GM19467 (cell line): ENCODE results near the gene ZMAT5.

Source experiments
- ATAC-seq: cut with Tn5 transposase; IDR thresholded peaks from one replicate; pipeline ENCODE4 v1.9.1; 2021; ENCODE audit warnings: mild to moderate bottlenecking, moderate library complexity; ENCODE audit not compliant: unreplicated experiment

The ZMAT5 gene

DNA sequence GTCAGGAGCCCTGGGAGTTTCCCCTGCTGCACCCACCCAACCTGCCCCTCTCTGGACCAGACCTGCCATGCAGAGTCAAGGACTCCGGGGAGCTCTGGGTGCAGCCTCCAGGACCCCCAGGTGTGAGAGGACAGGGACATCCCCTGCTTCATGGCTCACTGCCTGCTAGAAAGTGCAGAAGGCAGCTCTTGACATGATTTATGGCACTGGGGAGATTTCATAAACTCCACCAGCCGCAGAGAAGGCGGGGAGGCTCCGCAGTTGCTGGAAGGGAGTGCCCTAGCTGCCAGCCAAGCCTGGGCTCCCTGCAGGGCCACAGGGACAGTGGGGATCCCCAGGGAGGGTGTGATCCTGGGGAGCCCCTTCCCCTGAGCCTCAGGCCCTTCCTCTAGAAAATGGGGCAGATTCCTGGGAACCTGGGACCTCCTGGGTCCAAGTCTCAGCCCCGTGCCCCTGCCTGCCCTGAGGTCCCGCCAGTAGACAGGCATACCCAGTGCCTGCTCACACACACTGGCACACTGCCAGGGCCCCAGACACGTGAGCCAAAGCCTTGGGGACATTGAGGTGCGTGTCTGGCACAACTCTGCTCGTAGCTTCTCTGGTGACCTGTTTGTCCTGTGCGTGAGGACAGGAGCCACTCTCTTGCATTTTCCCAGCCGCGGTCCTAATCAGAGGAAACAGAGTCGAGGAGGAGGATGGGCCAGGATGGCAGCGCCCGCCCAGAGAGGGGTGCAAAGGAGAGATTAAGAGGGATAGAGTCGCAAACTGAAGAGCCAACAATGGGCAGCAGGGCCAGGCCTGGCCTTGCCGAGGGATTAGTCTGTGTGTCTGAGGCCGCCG, 33.2 kb downstream of the ZMAT5 start:
- no peak for ATAC-seq

DNA sequence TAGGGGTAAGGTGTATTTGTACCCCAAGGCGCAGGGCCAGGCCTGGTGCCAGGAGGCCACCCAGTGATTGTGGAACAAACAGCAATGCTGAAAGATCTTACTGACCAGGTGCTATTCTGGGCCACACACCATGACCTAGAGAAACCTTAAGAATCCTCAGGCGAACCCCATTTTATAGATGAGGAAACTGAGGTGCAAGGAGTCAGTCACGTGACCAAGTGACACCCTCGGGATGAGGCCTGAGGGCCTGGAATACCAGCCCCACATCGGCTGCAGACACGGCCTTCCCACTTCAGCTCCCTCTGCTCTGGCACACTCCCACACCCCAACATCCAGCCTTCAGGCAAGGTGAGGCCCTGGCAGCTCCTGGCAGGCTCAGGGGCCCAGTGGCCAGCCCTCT, 33.9 kb downstream of the ZMAT5 start:
- no peak for ATAC-seq

DNA sequence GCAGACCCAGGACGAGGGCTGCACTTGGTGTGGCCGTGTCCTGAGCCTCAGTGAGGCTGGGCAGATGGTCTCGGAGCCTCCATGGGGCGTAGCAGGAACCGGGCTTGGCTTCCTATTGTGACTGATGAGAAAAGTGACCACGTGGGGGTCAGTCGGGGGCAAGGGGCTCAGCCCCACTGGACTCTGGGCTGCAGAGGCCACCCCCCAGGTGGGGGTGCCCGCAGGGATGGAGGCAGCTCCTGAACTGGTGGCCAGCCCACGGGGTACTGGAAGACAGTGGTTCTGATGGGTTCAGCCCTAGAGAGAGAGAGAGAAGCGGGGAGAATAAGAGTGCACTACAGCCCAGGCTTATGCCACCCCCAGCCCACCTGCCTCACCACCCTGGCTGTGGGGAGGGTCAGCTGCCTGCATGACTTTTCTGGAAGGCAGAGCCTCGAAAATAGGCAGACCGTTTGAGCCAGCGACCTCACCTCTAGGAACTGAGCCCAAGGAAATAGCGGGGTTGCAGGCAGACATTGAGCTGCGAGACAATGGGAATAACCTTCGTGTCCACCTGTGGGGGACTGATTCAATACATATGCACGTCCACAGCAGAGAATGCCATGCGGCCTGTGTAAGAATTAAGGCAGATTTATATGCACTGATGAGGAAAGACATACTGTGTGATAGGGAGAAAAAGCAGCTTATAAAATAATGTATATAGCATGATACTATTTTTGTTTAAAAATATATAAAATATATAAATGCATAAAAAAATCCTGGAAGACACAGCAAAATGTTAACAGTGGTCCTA, 35.6 kb downstream of the ZMAT5 start:
- no peak for ATAC-seq

DNA sequence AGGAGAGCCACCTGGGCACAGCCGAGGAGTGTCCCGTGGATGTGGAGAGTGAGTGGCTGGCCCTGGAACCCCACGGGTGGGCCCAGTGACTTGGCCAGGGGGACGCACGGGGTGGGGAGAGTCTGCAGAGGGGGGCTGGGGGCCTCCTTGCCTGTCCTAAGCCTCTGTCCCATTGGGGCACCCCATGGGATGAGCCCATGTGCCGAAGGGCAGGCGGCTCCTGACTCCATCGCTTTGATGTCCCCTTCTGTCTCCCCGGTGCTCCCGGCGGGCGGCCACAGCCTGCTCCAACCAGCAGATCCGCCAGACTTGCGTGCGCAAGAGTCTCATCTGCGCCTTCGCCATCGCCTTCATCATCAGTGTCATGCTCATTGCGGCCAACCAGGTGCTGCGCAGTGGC, 37.6 kb downstream of the ZMAT5 start:
- ATAC-seq: no peak

DNA sequence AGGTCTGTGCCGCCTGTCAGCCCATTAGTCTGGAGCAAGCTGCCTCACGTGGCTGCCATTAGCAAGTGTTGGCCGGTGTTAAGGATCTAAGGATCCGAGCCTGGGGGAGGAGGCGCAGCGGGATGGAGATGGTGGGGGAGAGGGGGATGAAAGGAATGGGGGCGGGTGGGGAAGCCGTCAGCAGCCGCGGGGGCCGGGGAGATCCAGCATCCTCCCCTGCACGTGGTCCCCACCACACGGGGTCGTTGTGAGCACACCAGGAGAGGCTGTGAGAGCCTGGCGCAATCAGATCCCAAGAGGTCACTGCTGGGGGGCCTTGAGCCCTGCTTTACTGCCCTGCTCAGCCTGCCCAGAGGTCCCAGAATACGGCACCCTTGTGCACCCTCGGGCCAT, 39.7 kb downstream of the ZMAT5 start:
- ATAC-seq: no peak

DNA sequence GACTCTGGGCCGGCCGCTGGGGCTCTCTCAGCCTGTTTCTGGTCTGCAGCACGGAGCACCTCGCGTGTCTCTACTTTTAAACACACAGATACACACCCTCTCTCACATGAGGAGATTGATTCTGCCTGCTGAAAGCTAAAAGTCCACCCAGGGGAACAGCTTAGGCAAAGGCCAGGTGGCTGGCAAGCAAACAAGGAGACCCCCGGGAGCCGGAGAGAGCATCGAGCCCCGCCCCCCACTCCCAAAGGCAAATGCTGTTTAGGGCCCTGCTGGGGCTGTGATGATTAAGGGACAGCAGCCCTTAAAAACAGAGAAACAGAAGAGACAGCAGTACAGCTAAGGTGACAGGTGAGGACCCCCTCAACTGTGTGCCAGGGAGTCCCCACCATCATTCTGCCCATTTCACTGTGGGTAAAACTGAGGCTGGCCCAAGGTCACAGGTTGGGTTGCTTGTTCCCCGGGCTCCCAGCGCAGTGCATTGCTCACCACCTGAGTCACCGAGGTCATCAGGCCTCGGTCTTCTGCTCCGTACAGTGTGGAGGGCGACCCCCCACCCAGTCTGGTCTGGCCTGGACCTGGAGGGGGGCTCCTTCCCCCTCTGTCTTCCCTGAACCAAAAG, 40.2 kb downstream of the ZMAT5 start:
- ATAC-seq: no peak

DNA sequence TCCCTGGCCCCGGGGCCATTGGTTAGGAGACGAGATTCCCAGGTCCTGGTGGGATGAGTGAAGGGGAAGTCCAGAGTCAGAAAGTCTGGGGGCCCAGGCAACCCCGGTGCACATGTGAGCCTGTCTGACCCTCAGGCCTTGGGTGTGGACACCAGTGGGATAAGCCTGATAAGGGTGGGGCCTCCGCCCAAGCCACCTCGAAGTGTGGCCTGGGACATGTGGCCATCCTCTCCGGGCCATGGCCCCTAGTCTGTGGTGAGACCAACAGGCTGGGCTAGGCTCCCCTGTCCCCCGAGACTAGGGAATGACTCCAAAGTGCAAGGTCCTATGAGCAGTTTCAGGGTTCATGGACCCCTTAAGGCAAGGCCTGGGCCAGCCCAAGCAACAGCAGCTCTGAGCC, 40.7 kb downstream of the ZMAT5 start:
- ATAC-seq: no peak

DNA sequence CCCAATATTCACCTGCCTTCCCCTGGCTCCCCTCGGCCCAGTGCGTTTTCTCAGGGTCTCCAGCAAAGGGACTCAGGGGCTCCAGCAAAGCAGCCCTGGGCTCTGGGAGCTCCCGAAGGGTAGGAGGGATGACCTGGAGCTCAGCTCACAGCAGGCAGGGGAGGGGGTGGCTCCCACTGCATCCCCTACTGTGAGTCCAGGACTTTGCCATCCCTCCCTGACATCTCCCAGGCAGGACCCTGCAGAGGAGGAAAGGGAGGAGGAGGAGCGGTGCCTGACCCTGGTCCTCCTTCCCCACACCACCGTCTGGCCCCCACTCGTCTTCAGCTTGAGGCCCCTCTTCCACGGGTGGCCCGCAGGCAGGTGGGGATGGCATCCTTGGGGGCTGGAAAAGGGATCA, 42.0 kb downstream of the ZMAT5 start:
- no peak for ATAC-seq

DNA sequence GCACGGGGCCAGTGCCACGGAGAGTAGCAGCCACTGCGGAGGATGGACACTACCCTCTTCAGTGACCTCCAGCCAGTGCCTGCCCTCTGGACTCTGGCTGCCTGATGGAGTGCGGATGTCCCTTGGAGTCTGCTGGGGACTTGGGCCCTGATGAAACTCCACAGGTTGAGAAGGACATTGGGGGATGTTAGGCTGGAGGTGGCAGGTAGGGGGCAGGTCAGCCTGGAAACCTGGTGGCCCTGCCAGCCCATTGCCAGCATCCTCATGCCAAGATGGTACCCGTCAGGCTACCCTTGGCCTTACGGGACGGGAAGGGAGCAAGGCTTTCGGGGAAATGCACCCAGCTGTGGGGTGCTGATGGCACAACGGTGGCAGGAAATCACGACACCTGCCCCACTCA, 43.0 kb downstream of the ZMAT5 start:
- ATAC-seq: no peak

DNA sequence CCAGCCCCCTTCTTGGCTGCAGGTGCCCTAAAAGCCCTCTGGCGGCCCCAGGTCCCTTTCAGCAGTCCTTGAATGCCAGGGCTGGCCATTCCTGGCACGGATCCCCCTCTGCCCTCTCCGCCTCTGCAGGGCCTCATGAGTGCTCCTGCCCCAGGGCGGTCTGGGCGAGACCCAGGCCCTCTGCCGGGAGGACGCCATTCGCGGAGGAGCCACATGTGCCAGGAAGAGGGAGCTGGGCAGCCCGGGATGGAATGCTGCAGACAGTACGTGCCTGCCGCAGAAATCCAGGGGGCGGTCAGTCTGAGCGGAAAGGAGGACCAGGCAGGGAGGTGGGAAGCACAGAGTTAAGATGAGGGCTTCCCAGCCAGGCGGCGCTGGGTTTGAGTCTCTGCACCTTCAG, 44.2 kb downstream of the ZMAT5 start:
- ATAC-seq: no peak

DNA sequence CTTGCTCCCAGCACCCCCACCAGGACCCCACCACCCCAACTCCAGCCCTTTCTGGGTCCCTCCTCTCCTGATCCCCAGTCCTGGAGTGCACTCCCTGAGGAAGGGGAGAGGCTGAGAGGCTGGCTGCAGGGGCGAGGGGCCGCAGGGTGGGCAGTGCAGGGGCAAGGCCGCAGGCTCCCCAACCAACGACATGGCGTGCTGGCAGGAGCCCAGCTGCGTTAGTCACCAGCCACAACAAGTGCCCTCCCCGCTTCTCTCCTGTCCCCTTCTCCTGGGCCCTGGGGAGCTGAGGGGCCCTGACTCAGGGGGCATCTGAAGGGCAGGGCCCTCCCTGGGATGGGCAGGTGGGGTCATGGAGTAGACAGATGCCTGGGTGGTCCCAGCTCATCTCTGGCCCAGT, 44.7 kb downstream of the ZMAT5 start:
- ATAC-seq: no peak

DNA sequence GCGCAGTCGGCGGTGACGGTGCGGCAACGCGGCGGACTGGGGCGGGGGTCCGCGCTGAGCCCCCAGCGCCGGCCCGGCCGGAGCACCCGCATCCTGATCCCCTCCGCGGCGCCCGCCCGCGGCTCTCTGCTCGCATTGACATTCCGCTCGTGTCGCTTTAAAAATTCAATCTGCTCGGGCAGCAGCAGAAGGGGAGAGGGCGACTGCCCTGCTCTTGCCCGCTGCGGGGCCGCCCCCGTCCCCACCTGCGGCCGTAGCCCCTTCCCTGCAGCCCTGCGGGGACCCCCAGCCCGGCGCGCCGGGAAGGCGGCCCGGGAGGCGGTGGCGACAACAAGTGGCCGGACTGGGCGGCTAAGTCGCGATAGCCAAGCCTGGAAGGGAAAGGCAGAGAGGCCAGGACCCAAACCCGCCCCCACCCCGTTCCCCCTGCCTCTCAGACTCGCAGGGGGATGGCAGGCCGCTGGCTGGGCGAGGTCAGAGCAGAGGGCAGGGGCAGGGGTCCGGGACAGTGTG, 45.9 kb downstream of the ZMAT5 start:
- ATAC-seq: no peak

DNA sequence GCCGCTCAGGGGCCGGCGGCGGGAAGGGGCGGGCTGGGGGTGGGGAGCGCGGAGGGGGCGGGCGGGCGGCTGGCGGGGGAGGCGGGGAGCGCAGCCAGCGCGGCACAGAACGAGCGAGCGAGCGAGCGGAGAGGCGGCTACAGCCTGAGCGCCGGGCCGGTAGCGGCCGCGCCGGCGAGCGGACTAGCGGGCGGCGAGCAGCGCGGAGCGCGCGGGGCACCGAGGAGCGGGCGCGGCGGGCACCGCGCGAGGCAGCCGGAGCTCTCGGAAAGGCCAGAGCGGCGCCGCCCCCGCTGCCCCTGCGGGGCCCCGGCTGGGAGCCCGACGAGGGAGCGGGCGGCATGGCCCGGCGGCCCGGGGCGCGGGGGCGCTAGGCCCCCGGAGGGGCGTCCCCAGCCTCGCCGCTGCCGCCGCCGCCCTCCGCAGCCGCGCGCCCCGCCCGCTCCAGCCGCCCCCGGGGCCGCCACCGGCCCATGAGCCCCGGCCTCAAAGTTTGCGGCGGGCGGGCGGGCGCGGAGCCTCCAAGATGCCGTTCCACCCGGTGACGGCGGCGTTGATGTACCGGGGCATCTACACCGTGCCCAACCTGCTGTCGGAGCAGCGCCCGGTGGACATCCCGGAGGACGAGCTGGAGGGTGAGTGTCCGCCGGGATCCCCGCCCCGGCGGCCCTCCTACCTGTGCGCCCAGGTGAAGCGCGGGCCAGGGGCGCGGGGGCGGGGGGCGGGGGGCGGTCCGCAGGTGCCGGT, 46.7 kb downstream of the ZMAT5 start, which contains the start of gene CABP7:
Gene CABP7, plus strand, starts transcription at position 105 of the 747 bp plus-strand sequence. Its CDS starts 422 bp downstream, at position 527.
- ATAC-seq: no peak

DNA sequence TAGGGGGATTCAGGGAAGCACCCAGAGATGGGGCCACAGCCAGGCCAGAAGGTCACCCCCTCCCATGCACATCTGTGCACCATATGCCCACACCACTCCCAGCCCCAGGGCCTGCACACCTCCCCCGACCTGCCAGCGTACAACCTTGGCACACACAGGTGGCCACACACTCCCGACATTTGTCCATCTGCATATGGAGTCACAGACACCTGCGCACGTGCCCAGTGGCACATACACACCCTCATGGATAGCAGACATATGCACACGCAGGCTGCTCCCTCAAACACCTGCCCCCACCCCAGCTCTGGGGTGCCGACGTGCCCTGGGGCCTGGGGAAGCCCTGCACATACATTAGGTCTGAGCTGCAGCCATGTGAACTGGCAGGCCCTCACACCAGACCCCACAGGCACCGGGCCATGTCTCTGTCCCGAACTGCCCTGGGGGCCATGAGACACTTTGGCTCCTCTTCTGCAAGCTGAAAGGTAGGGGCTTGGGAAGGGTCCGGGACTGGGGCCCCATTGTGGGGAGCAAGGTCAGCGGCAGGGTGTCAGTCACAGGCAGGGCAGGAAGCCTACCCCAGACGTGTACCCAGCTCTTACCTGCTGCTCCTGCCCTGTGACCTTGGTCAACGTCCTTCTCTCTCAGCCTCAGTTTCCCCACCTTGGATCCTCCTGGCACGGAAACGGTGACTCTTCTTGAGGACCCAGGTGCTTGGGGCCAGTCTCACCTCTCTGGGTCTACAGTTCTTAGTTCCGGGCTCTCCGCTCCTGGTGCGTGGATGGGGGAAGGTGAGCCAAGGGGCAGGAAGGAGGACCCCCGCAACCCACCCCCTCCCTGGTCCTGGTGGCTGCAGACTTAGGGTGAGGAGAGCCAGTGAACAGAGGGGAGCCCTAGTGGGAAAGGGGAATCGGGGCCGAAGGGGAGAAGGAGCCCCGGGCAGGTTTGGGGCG, 47.6 kb downstream of the ZMAT5 start:
- ATAC-seq: no peak

DNA sequence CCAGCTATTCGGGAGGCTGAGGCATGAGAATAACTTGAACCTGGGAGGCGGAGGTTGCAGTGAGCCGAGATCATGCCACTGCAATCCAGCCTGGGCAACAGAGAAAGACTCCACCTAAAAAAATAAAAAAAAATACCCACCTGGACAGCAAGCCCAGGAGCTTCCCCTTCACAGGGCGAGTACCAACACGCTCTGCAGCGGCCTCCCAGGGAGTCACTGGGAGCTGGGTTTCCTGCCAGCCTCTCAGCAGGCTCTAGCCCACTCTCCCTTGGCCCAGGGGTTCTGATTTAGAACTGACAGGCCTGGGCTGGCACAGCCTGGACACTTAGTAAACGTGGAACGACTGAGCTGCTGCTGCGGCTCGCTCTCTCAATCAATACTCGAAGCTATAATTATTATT, 49.0 kb downstream of the ZMAT5 start:
- ATAC-seq: no peak

DNA sequence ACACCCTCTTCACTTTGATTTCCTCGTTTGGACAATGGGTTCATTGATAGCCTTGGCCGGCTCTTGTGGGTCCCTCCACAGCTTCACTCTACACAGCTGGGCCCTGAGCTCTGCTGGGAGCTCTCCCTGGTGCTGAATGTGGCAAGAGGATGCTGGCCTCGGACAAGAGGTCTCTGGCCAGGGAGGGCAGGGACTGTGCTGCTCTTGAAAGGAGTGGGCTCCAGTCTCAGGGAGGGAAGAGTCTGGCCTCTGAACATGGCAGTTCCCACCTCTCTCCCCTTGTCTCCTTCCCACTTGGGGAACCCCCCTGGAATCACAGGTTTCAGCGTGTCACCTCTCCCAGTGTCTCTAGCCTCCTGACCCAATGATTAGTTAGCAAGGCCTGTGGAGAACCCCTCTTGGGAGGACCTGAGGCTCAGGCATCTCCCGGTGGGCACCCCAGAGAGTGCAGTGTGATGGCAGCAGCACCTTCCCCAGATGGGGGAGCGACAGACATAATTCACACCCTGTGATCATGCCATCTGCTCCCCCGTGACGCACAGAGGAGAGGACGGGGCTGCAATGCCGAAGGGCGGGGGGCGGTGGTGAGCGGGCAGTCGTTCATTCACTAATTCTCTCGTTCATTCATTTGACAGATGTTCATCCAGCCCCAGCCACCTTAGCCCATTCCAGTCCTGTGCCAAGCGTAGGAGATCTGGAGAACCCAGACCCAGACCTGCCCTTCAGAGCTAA, 49.8 kb downstream of the ZMAT5 start:
- ATAC-seq: no peak

DNA sequence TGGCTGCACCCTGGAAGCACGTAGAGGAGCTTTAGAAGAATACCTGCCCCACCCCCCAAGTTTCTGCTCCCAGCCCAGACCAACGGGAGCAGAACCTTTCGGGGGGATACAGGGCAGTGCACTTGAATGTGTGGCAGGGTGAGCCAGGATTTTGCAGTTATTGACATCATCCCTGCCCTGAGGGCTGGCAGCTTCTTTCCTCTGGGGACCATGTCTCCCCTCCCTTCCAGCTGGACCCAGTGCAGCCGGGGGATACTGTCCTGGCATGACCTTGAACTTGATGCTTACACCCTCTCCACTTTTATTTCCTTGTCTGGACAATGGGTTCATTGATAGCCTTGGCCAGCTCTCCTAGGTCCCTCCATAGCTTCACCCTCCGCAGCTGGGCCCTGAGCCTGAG, 51.1 kb downstream of the ZMAT5 start:
- ATAC-seq: no peak

DNA sequence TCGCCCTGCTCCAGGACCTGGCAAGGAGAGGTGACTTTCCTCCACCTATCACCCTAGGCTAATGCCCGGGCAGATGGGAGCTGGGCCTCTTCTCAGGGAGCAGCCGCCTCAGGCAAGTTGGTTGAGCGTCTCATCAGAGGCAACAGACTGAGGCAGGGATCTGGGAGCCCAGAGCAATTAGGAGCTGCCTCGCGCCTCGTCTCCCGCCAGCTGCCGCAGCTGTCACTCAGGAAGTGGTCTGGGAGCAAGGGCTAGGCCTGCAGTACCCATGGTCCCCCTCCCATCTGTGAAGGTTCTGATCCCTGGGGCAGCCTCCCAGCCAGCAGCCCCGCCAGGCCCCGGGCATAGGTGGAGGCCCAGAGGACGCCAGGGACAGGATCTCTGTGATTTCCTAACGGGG, 51.6 kb downstream of the ZMAT5 start:
- ATAC-seq: no peak

DNA sequence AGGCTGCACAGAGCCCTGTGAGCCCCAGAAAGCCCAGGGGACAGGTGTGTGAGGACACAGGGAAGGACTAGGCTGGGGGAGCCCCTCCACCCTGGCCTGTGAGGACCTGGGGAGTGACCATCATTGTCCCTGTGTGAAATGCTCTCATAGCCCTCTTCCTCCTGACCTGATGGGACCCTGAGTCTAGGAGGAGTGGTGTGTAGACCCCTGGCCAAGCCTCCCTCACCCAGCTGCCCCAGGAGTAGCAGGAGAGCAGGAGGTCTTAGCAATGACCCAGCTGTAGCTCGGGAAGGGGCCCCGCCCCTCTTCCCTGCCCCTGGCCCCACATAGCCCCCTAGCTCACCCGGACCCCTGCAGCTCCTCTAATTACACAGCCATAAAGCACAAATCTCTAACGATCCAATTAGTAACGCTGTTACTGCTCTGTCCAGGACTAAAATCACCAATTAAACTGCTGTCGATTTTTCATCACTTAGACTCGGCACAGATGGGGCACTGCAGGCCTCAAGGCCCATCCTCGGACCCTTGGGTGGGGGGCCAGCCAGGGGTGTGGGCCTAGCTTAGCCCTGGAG, 53.6 kb downstream of the ZMAT5 start:
- no peak for ATAC-seq
